ENCODE measurements around the gene HOMER3. TPM values are rescaled to one million over a fixed set of nuclear protein-coding genes. Genes with fewer than 3 reads are reported as not detected.

The HOMER3 gene
- total and polyA plus RNA-seq, 2 of the 13 experiments (the other 11 are each of a cell fraction or from before 2014, with no cell fraction given): 21.3 to 27.3 TPM

DNA sequence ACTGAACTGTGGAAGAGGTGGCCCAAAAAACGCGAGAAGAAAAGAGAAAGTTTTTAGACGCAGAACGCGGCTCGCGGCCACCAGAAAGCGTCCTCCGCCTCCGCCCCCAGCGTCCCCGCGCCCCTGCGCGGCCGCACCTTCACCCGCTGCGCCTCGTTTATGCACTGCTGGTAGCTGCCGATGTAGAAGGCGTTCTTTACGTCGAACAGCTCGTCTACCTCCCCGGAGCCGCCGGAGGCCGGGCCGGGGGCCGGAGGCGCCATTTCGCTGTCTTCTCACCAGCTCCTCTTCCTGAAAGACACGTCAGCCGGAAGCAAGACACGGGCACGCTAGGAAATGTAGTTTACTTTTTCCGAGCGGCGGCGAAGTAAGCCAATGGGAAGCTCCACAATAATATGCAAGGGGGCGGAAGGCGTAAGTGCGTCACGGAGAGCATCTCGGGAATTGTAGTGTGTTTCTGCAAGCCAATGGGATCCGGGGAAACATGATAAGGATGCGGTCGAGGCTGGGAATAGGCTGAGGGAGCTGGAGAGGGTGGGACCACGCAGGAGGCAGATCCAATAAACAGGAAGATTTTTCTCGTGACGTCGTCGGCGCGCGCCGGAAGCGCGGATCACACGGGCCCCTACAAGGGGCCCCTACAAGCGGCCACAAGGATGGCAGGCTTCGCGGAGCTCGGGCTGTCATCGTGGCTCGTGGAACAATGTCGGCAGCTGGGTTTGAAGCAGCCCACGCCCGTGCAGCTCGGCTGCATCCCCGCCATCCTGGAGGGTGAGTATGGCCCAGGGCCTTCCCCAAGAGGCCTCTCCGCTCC, 21.7 kb downstream of the HOMER3 start, which contains the start of the genes COPE and DDX49 (continued):
- TF ChIP-seq SALL1 (CRISPR knock-in tag; IDR thresholded peaks at IDR 0.05): peak; percentile 47; the same call in 1 of the 2 replicates
- peak; percentile 23; the same call in 1 of the 2 replicates for TF ChIP-seq MIXL1 (CRISPR knock-in tag; IDR thresholded peaks at IDR 0.05)
- no peak for TF ChIP-seq NFE2 (CRISPR knock-in tag; IDR thresholded peaks at IDR 0.05)
- TF ChIP-seq, protein P1, sequence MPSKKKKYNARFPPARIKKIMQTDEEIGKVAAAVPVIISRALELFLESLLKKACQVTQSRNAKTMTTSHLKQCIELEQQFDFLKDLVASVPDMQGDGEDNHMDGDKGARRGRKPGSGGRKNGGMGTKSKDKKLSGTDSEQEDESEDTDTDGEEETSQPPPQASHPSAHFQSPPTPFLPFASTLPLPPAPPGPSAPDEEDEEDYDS (CRISPR knock-in tag; IDR thresholded peaks at IDR 0.05): peak; percentile 19
- TF ChIP-seq ASH2L (IDR thresholded peaks at IDR 0.05; ENCODE audit: insufficient read length, low read depth, low read length): peak; percentile 60
- TF ChIP-seq GTF3A (CRISPR knock-in tag; conservative IDR thresholded peaks at IDR 0.05): no peak
- TF ChIP-seq ZNF777 (CRISPR knock-in tag; IDR thresholded peaks at IDR 0.05): peak; percentile 54; the same call in 1 of the 2 replicates
- TF ChIP-seq CBX2 (IDR thresholded peaks at IDR 0.05; ENCODE audit: low read depth, low read length): no peak
- no peak for TF ChIP-seq CBX2 (CRISPR knock-in tag; IDR thresholded peaks at IDR 0.05; ENCODE audit: low read depth)
- no peak for TF ChIP-seq ZNF17 (CRISPR knock-in tag; IDR thresholded peaks at IDR 0.05)
- peak; percentile 17; the same call in 1 of the 2 replicates for TF ChIP-seq KLF6 (CRISPR knock-in tag; IDR thresholded peaks at IDR 0.05)
- 0 out of 2 replicates have a peak, but pooled peaks have one; percentile 23 for TF ChIP-seq ZNF335 (CRISPR knock-in tag; IDR thresholded peaks at IDR 0.05)
- TF ChIP-seq HCFC1 (IDR thresholded peaks at IDR 0.05; ENCODE audit: low read depth, low read length): peak; percentile 94
- TF ChIP-seq SALL2 (CRISPR knock-in tag; IDR thresholded peaks at IDR 0.05): no peak
- peak; percentile 84 for TF ChIP-seq ZSCAN31 (CRISPR knock-in tag; IDR thresholded peaks at IDR 0.05; ENCODE audit: low read depth)
- no peak for TF ChIP-seq SIX1 (CRISPR knock-in tag; IDR thresholded peaks at IDR 0.05; ENCODE audit: borderline replicate concordance)
- TF ChIP-seq, protein P2, sequence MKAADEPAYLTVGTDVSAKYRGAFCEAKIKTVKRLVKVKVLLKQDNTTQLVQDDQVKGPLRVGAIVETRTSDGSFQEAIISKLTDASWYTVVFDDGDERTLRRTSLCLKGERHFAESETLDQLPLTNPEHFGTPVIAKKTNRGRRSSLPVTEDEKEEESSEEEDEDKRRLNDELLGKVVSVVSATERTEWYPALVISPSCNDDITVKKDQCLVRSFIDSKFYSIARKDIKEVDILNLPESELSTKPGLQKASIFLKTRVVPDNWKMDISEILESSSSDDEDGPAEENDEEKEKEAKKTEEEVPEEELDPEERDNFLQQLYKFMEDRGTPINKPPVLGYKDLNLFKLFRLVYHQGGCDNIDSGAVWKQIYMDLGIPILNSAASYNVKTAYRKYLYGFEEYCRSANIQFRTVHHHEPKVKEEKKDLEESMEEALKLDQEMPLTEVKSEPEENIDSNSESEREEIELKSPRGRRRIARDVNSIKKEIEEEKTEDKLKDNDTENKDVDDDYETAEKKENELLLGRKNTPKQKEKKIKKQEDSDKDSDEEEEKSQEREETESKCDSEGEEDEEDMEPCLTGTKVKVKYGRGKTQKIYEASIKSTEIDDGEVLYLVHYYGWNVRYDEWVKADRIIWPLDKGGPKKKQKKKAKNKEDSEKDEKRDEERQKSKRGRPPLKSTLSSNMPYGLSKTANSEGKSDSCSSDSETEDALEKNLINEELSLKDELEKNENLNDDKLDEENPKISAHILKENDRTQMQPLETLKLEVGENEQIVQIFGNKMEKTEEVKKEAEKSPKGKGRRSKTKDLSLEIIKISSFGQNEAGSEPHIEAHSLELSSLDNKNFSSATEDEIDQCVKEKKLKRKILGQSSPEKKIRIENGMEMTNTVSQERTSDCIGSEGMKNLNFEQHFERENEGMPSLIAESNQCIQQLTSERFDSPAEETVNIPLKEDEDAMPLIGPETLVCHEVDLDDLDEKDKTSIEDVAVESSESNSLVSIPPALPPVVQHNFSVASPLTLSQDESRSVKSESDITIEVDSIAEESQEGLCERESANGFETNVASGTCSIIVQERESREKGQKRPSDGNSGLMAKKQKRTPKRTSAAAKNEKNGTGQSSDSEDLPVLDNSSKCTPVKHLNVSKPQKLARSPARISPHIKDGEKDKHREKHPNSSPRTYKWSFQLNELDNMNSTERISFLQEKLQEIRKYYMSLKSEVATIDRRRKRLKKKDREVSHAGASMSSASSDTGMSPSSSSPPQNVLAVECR (CRISPR knock-in tag; IDR thresholded peaks at IDR 0.05; ENCODE audit: borderline replicate concordance): peak; percentile 95
- TF ChIP-seq KDM4B (CRISPR knock-in tag; IDR thresholded peaks at IDR 0.05): 0 out of 2 replicates have a peak, but pooled peaks have one; percentile 48
- peak; percentile 88 for TF ChIP-seq SIN3B (IDR thresholded peaks at IDR 0.05; ENCODE audit: low read length)
- TF ChIP-seq RORA (CRISPR knock-in tag; IDR thresholded peaks at IDR 0.05): no peak
- no peak for TF ChIP-seq ZBTB49 (CRISPR knock-in tag; IDR thresholded peaks at IDR 0.05; ENCODE audit: borderline replicate concordance)
- peak; percentile 44; the same call in 1 of the 2 replicates for TF ChIP-seq NFKB2 (CRISPR knock-in tag; IDR thresholded peaks at IDR 0.05; ENCODE audit: borderline replicate concordance)
- peak; percentile 93 for TF ChIP-seq FOXK2 (IDR thresholded peaks at IDR 0.05)
